ENCODE results near the gene STPG3.

DNA sequence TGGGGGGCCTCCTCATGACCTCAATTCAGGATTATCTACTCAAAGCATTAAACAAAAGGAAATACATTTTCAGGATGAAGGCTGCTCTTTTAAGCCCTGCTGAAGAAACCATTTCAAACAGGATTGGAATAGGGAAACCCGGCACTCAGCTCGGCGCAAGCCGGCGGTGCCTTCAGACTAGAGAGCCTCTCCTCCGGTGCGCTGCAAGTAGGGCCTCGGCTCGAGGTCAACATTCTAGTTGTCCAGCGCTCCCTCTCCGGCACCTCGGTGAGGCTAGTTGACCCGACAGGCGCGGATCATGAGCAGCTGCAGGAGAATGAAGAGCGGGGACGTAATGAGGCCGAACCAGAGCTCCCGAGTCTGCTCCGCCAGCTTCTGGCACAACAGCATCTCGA lies 46.4 kb upstream of the STPG3 start:
- TF ChIP-seq ZNF274 (IDR thresholded peaks at IDR 0.05; ENCODE audit: low read depth, low read length) (no peak), SUZ12 (IDR thresholded peaks at IDR 0.05; ENCODE audit: extremely low read depth, insufficient read depth, insufficient read length) (no peak)
